ENCODE results near the gene PXDC1.

The PXDC1 gene

DNA sequence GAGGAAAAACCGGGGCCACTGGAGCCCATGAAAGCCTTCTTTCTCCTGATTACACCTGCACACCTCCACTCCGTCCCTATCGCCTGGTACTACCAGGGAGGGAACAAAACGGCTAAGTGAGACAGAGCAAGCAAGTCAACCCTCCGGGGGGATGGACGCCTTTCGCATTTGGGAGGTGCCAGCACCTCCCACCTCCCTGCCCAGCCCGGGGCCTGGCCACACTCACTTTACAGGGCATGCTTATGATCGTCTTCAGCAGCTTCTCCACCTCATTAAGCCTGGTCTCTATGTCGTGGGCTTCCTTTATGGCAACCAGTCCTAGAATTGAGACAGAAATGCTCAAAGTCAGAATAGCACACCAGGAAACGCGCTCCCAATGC, 13.7 kb downstream of the PXDC1 start:
- H3K4me1 ChIP-seq (ENCODE audit: low read depth, poor library complexity, severe bottlenecking), result peaks cover 12% of the 10 kb centered on the region
- no peak overlapping the region for H3K4me3 ChIP-seq (IDR thresholded peaks at IDR 0.05; ENCODE audit: insufficient read depth, low read depth, low read length)
- H3K4me2 ChIP-seq, result no peak overlapping the region
- H3K36me3 ChIP-seq (ENCODE audit: insufficient read depth), result no peaks in the 10 kb centered on the region
- H3K79me2 ChIP-seq (ENCODE audit: insufficient read depth, low read depth), result no peaks in the 10 kb centered on the region
- H2AFZ ChIP-seq (ENCODE audit: low read depth), result no peak overlapping the region
- H3K9ac ChIP-seq, result no peak overlapping the region
- H4K20me1 ChIP-seq (ENCODE audit: insufficient read depth), result no peaks in the 10 kb centered on the region
- H3K27ac ChIP-seq, result no peak overlapping the region
- H3K27me3 ChIP-seq (ENCODE audit: insufficient read depth, low read depth), result no peaks in the 10 kb centered on the region
- TF ChIP-seq, protein P1, sequence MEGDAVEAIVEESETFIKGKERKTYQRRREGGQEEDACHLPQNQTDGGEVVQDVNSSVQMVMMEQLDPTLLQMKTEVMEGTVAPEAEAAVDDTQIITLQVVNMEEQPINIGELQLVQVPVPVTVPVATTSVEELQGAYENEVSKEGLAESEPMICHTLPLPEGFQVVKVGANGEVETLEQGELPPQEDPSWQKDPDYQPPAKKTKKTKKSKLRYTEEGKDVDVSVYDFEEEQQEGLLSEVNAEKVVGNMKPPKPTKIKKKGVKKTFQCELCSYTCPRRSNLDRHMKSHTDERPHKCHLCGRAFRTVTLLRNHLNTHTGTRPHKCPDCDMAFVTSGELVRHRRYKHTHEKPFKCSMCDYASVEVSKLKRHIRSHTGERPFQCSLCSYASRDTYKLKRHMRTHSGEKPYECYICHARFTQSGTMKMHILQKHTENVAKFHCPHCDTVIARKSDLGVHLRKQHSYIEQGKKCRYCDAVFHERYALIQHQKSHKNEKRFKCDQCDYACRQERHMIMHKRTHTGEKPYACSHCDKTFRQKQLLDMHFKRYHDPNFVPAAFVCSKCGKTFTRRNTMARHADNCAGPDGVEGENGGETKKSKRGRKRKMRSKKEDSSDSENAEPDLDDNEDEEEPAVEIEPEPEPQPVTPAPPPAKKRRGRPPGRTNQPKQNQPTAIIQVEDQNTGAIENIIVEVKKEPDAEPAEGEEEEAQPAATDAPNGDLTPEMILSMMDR (conservative IDR thresholded peaks at IDR 0.05; ENCODE audit: low read depth, low read length), result no peak

DNA sequence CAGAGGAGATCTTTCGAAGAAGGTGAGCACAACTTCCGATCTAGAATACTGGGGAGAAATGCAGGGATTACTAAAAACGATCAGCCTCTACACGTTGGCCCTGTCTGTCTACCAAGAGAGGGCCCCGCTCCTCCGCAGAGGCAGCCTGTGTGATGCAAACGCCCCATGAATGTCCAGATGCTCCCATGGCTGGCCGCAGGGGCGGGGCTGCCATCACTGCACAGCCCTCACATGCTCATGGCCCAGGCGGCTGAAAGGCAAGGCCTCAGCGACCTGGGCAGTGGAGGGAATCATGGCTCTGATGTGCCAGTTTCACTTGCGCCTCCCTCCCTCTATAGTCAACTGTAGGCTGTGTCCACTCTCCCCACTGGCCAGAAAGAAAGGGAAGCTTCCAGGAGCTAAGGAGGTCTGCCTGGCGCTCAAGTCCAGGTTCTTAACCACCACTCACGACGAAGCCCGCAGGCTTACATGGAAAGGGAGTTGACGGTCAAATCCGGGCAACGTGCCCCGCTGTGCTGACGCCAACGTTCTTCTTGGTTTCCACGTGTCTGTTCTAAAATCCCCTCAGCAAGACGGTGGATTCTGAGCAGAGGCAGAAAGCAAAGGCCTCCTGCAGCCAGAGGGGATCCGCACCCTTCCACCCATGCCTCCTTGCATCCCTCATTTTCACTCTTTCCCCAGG, 14.2 kb downstream of the PXDC1 start:
- H3K36me3 ChIP-seq (ENCODE audit: insufficient read depth), result no peaks in the 10 kb centered on the region

DNA sequence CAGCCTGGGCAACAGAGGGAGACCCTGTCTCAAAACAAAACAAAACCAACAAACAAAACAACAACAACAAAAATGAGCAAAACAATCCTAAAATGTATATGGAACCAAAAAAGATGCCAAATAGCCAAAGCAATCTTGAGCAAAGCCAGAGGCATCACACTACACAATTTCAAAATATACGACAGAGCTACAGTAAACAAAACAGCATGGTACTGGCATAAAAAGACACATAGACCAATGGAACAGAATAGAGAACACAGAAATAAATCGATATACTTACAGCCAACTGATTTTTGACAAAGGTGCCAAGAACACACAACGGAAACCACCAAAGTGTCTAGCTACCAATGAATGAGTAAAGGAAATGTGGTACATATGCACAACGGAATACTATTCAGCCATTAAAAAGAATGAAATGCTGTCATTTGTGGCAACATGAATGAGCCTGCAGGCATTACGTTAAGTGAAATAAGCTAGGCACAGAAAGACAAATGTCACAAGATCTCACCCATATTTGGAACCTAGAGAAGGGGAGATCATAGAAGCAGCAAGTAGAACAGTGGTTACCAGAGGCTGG, 16.4 kb downstream of the PXDC1 start:
- no peaks in the 10 kb centered on the region for H4K20me1 ChIP-seq (ENCODE audit: insufficient read depth)
- no peak overlapping the region for H3K4me2 ChIP-seq
- H2AFZ ChIP-seq (ENCODE audit: low read depth), result no peak overlapping the region
- H3K79me2 ChIP-seq (ENCODE audit: insufficient read depth, low read depth), result no peaks in the 10 kb centered on the region
- TF ChIP-seq, protein P1 (conservative IDR thresholded peaks at IDR 0.05; ENCODE audit: low read depth, low read length), result no peak
- H3K27ac ChIP-seq, result no peak overlapping the region
- H3K27me3 ChIP-seq (ENCODE audit: insufficient read depth, low read depth), result no peaks in the 10 kb centered on the region
- H3K4me3 ChIP-seq (IDR thresholded peaks at IDR 0.05; ENCODE audit: insufficient read depth, low read depth, low read length), result no peak overlapping the region
- H3K36me3 ChIP-seq (ENCODE audit: insufficient read depth), result no peaks in the 10 kb centered on the region
- H3K4me1 ChIP-seq (ENCODE audit: low read depth, poor library complexity, severe bottlenecking), result no peaks in the 10 kb centered on the region
- H3K9ac ChIP-seq, result no peak overlapping the region

More for the DNA sequence above, 14.2 kb downstream of the PXDC1 start:
- H3K27me3 ChIP-seq (ENCODE audit: insufficient read depth, low read depth), result no peaks in the 10 kb centered on the region
- no peaks in the 10 kb centered on the region for H3K79me2 ChIP-seq (ENCODE audit: insufficient read depth, low read depth)
- no peak overlapping the region for H2AFZ ChIP-seq (ENCODE audit: low read depth)
- H4K20me1 ChIP-seq (ENCODE audit: insufficient read depth), result no peaks in the 10 kb centered on the region
- peaks cover 8% of the 10 kb centered on the region for H3K4me1 ChIP-seq (ENCODE audit: low read depth, poor library complexity, severe bottlenecking)
- TF ChIP-seq, protein P1 (conservative IDR thresholded peaks at IDR 0.05; ENCODE audit: low read depth, low read length), result no peak
- H3K4me2 ChIP-seq, result no peak overlapping the region
- H3K27ac ChIP-seq, result no peak overlapping the region
- no peak overlapping the region for H3K4me3 ChIP-seq (IDR thresholded peaks at IDR 0.05; ENCODE audit: insufficient read depth, low read depth, low read length)
- no peak overlapping the region for H3K9ac ChIP-seq

DNA sequence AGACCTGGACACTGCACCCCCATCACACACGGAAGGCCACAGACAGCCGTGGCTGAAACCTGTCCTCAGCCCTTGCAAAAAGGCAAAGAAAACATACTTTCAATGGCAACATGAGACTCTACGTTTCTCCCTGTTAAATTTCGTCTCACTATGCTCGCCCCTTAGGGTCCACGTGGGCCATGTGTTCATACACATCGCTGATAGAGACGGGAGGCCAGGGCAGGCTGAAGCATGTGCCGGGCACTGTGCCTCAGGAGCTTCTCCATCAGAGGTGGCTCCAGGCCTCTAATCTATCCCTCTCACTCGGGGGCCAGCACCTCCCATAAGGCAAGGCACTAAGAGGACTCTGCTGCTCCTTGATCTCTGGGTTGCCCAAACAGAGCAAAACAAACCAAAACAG, 17.5 kb downstream of the PXDC1 start:
- Histone ChIP-seq H3K4me2 (no peak overlapping the region), H3K27me3 (ENCODE audit: insufficient read depth, low read depth) (no peaks in the 10 kb centered on the region), H3K4me3 (IDR thresholded peaks at IDR 0.05; ENCODE audit: insufficient read depth, low read depth, low read length) (no peak overlapping the region), H3K9ac (no peak overlapping the region), H3K79me2 (ENCODE audit: insufficient read depth, low read depth) (no peaks in the 10 kb centered on the region), H3K4me1 (ENCODE audit: low read depth, poor library complexity, severe bottlenecking) (no peaks in the 10 kb centered on the region), H4K20me1 (ENCODE audit: insufficient read depth) (no peaks in the 10 kb centered on the region), H3K36me3 (ENCODE audit: insufficient read depth) (no peaks in the 10 kb centered on the region), H3K27ac (no peak overlapping the region), H2AFZ (ENCODE audit: low read depth) (no peak overlapping the region)
- TF ChIP-seq, protein P1 (conservative IDR thresholded peaks at IDR 0.05; ENCODE audit: low read depth, low read length), result no peak

All from KMS-11 (cell line).